GM12874 (cell line): ENCODE data around the gene CPA4.

Experiments
- TF ChIP-seq, protein P1 (sequence below): IDR thresholded peaks from 2 replicates; pipeline ENCODE4 v1.5.1; 2011; ENCODE audit warnings: low read depth, mild to moderate bottlenecking, control low read depth, low read length, moderate library complexity; ENCODE audit not compliant: insufficient read depth

CPA4 gene

DNA sequence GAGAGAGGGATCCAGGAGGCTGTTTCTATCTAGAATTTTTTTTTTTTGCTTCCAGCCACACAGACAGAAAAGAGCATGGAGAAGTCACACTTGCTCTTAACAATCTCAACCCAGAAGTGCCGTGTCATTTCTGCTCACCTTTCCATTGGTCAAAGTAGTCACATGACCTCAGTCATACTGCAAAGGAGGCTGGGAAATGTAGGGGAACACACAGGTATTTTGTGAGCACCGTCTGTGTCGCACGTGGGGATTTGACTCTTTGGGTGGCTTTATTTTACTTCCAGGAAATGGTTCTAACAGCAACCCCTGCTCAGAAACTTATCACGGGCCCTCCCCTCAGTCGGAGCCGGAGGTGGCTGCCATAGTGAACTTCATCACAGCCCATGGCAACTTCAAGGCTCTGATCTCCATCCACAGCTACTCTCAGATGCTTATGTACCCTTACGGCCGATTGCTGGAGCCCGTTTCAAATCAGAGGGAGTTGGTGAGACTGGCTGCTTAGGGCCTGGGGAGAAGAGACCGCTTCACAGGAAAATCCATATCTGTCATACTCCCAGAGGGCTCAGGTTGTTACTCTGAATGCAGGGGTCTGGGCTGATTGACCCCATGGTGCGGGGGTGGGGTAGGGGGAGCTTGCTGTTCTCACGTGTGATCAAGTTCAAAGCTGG, 74.3 kb downstream of the CPA4 start:
- TF ChIP-seq, protein P1, sequence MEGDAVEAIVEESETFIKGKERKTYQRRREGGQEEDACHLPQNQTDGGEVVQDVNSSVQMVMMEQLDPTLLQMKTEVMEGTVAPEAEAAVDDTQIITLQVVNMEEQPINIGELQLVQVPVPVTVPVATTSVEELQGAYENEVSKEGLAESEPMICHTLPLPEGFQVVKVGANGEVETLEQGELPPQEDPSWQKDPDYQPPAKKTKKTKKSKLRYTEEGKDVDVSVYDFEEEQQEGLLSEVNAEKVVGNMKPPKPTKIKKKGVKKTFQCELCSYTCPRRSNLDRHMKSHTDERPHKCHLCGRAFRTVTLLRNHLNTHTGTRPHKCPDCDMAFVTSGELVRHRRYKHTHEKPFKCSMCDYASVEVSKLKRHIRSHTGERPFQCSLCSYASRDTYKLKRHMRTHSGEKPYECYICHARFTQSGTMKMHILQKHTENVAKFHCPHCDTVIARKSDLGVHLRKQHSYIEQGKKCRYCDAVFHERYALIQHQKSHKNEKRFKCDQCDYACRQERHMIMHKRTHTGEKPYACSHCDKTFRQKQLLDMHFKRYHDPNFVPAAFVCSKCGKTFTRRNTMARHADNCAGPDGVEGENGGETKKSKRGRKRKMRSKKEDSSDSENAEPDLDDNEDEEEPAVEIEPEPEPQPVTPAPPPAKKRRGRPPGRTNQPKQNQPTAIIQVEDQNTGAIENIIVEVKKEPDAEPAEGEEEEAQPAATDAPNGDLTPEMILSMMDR, result no peak

DNA sequence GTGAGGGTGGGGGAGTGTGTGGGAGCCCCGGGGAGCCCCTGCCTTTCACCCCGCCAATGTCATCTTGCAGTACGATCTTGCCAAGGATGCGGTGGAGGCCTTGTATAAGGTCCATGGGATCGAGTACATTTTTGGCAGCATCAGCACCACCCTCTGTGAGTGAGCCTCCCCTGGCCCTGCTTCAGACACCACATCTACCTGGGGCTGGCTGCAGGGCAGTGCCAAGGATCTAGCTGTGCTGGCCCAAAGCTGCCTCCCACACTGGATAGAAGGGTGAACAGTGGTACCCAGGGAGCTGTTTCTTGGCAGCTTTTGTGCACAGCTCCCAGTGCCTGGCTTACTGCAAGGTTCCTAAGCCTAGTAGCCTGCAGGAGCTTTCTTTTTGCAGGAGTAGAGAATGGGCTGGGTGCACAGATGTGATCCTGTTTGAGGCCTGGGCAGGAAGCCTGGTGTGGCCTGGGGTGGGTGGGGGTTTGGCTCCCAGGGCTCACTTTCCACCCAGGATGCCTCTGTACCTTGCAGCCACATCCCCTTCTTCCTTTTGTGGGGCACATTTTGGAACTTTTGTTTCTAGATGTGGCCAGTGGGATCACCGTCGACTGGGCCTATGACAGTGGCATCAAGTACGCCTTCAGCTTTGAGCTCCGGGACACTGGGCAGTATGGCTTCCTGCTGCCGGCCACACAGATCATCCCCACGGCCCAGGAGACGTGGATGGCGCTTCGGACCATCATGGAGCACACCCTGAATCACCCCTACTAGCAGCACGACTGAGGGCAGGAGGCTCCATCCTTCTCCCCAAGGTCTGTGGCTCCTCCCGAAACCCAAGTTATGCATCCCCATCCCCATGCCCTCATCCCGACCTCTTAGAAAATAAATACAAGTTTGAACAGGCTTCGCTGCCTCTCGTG, 75.1 kb downstream of the CPA4 start:
- TF ChIP-seq, protein P1, result no peak

DNA sequence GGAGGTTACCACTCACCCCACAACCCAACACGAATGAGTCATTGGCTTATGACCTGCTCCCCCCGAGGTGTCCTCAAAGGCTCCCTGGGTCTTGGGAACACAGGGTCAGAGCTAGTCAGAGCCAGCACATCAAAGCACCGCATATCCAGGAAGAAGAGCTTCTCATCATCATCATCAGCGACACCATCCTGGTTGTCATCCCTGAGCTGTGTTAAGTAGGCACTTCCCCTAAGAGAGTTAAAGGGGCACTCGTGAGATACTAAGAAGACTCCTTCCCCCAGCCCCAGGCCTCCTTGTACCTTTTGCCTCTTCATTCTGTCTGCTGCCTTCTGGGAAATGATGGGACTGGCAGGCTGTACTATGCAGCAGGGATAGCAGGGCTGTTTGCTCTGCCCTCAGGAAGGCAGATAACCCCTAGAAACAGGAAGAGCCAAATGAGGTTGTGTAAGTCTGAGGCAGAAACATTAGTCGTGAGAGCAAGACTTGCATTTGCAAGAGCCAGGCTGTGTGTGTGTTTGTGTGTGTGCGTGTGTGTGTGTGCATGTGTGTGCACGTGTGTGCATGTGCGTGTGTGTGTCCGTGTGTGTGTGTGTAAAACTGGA, 76.2 kb downstream of the CPA4 start:
- TF ChIP-seq, protein P1, result no peak

DNA sequence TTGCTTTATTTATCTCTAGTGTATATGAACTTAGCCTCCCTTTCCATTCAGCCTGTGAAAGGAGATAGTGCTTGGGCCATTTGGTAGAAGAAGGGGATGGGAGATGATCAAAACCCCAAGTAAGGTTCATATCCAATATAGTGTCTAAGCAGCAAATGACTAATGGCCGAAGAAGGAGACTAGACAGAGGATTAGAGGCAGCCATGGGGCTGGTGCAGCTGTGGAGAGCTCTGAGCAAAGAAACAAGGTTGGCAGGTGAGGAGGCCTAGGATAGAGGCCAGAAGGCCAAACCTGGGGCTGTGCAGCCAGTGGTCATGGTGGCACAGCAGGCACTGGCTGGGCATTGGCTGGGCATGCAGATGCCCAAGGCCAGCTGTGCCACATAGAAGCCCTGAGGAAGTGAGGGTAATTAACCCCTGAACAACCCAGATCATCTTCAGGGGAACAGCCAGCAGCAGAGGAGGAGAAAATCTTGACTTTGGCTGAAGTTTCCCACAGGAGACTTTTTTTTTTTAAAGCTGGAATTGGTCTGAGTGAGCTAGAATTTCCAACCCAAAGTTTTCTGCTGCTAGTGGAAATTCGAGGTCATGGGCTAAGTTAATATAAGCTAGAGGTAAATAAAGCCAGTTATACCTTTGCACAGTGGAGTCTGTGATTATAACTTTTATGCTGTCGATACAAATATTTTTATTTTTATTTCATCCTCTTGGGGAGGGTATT, 77.0 kb downstream of the CPA4 start:
- TF ChIP-seq, protein P1, result no peak

DNA sequence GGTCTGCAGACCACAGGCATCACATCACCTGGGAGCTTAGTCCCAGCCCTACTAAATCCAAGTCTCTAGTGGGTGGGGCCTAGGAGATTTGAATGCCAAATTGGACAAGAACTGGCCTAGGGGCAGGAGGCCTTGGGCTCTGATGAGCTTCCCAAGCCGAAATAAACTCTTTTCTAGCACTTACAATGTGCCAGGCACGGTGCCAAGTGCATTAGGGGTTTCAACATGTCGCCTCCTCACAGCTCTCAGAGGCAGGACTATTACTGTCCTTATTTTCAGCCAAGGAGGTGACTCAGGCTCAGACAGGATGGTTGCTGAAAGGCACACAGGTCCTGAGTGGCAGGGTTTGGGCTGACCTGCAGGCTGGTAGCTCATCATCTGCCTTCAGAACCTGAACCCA, 78.1 kb downstream of the CPA4 start:
- TF ChIP-seq, protein P1, result no peak

DNA sequence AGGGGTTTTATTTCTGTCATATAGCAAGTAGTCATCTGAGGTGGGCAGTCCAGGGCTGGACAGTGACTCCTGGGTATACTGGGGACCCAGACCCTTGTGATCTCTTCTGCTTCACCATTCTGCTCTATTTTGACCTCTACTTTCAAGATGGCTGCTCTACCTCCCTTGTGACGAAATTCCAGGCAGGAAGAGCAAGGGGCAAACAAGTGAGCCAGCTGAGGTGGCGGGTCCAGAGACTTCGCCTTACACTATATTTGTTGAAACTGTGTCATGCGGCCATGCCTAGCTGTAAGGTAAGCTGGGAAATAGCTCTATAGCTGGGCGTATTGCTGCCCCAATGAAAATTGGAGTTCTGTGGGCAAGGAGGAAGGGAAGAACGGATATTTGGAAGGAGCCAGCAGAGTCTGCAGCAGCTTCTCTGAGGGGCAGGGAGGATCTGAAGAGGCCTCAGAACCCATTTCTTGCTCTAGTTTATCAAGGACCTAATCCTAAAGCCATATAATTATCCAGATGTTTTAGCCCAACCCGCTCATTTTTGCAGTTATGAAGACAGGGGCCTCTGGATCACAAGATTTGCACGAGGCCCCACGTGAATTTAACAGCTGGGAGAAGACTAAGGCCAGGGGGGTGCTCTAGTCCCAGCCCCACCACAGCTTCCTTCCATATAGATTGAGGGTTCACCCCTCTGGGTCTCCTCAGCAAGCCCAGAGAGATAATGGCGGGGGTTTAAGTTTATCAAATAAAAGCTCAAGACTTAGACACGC, 79.6 kb downstream of the CPA4 start:
- TF ChIP-seq, protein P1, result no peak
